ENCODE results near the gene NR5A2.

NR5A2 gene

DNA sequence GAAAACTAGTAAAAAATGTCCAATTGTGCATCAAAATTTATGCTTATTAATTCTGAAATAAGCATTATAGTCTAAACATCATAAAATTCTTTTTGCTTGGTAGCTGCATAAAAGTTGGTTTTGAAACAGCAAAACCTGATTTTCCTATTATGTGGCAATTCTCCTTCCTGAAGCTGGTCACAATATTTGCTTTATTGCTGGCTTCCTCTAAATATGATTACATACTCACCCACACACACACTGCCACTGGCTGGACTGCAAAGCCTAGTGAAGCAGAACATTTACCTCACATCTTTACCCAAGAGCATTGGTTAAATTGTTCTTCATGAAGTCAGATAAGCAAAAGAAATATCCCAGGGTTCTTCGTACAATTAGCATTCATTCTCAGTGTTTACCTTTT, 103.0 kb downstream of the NR5A2 start:
- DNase-seq = no peak

DNA sequence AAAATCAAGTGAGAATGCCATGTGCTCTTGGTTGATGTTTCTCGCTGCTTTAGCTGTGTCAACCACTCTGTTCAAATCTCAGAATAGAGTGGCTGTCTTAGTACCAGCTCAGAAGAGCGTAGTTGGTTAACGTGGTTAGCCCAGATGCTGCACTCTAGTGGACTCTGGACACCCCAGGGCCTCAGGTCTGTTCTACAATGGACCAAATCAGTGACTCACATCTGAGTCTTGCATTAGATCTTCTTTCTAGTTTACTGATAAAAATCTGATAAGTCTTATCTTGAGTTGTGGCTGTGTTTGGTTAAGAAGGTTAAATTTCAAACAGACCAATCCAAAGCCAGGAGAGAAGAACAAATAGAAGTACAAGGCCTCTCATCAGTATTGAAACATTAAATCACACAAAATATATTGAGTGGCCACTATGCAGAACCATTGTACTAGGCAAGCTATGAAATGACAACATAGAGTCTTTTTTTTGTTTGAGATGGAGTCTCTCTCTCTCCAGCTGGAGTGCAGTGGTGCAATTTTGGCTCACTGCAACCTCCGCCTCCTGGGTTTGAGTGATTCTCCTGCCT, 104.1 kb downstream of the NR5A2 start:
- DNase-seq = no peak

DNA sequence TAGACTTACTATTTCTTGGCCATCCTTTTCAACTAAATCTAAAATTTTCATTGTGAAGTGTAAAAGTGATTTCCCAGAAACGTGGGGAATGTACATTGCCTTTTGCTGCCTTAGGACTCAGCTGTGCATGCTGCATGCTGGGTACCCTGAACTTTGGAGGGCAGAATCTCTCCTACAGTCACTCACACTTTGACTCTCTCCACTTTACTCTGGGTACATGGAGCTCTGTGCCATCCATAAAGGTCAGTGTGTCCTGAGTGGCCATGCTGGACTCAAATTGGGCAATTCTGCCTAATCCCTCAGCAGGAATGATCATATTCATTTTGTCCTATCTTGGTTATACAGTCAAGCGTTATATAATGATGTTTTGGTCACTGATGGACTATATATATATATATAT, 105.6 kb downstream of the NR5A2 start:
- no peak for DNase-seq

DNA sequence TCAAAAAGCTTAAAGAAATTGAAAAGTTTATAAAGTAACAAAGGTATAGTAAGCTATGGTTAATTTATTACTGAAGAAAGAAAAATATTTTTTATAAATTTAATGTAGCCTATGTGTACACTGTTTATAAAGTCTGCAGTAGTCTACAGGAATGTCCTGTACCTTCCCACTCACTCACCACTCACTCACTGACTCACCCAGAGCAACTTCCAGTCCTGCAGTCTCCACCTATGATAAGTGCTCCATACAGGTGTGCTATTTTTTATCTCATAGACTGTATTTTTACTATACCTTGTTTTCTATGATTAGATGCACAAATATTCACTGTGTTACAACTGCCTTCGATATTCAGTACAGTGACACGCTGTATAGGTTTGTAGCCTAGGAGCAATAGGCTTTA, 106.6 kb downstream of the NR5A2 start:
- no peak for DNase-seq

DNA sequence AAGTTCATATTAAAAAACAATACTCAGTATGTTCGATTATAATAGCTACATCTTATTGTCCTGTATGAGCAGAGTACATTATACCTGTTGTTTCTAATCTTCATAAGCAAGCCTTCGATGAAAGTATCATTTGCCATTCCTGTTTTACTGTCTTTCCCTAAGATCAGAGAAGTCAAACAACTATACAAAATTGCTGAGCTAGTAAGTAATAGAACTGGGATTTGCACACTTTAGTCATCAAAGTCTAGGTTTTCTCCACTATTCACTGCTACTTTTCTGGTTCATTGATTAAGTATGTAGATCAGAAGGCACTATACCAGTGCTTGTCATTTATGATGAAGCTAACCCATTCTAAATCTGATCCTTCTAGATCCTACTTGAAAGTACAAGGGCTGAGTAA, 108.9 kb downstream of the NR5A2 start:
- no peak for DNase-seq

DNA sequence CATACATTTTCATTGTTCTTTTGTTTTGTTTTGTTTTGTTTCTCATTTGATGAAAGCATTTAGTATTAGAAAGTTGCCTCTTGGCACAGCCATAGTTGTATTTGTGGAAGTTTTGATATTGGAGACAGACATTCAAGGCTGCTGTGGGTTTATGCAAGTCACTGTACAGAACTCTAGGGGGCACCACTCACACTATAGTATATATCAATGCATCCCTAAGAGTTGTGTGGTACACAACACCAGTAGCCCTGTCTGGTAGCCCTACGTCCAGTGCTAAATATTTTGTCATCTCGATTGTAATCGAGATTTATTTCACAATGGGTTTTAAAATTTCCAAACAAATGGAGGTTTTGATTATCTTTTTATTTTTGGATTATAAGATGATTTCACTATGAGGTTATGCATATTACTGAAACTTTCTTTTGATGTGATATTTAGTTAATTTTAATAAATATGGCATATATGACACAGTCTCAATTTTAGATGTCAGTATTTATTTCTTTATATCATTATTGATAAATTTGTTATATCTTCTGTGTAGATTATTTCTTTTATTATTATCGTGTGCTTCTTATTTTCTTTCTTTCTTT, 112.2 kb downstream of the NR5A2 start:
- DNase-seq = no peak

DNA sequence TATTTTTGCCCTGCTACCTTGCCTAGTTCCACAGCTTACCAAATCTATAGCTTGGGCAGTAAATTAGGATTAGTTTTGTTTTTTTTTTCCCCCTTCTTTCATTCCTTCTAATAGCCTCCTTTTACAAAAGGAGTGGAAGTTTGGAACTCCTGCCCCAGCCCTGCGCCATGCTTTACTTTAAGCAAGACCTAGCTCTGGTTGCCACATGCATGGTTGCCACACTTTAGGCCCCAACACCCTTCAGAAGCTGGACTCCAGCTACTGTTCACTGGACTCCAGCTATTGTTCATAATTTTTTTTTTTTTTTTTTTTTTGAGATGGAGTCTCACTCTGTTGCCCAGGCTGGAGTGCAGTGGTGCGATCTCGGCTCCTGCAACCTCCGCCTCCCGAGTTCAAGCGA, 115.8 kb downstream of the NR5A2 start:
- DNase-seq = no peak

DNA sequence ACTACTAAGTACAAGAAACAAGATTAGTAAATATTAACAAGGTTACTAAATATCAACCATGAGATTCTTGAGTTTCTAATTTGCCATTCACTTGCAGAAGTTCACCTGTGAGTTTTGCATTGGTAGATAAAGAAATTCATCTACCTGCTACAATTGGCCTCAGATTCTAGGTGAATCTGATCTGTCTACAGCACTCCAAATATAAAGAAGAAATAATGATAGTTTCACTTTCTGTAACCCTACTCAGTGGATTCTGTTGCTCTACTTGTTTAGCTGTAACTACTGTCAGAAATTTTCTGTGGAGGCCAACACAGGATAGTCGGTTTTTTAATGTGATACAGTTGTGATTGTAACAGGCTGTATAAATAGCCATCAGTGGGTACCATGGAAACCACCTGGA, 118.6 kb downstream of the NR5A2 start:
- no peak for DNase-seq

DNA sequence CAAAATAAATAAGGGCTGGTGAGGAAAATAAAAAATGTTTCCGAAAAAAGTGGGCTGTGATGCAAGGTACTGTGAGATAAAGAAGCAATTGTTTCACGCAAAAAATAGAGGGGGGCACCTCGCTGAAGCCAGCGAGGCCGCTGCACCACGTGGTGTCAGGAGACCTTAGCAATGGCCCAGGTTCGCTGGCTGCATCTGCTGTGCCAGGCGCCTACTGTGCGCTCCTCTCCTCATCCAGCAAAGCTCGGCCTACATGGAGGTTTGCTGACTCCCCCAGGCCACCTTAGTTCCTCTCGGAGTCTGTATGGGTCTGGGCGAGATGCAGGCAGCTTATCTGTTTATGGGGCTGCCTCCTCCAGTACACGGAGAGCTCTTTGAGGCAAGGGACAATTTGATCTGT, 119.6 kb downstream of the NR5A2 start:
- no peak for DNase-seq

DNA sequence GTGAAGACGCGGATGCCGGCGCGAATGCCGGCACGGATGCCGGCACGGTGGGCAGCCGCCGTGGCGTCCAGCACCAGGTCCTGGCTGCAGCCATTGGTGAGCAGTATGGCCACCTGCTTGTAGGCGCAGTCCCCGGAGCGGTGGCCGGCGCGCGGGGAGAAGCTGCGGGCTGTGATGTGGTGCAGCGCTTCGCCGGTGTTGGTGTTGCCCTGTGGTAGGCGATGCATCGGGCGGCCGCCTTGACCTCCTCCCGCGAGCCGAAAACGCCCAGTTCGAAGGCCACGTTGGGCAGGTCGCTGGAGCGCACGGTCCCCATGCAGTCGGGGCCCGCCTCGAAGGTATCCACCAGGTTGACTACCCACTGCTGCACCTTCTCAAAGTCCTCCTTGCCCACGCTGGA, 120.2 kb downstream of the NR5A2 start:
- no peak for DNase-seq

DNA sequence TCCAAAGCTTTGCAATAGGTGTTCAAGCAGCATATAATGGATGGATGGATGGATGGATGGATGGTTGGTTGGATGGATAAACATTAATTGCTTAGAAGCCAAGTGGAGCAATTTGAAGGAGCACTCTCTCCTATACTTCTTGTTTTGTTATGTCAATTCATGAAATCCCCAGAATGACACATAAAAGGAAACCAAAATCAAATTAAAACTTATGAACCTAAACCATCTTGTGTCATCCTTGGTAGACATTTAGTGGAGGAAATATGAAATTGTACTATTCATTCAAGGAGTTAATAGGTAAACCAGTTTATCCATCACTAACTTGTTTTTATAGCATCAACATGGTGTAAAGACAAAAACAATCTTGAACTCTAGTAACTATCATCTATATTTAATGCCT, 122.5 kb downstream of the NR5A2 start:
- no peak for DNase-seq

DNA sequence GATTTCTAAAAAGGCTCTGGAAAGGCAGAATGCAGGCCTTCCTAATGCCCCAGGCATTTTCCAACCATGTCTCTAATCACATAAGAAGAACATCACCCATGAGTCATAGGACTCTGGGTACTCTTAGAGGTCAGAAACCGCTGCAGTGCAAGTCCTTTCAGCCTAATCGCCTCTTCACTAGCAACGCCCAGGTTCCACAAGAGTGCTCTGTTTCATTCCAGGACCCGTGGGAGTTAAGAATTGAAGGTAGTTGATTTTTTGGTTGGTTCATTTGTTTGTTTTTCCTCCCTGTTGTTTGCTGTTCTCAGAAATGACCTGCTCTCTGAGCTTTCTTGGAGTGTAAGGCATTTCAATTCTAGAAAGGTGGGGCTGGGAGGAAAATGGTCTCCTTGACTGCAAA, 123.2 kb downstream of the NR5A2 start:
- DNase-seq = no peak

DNA sequence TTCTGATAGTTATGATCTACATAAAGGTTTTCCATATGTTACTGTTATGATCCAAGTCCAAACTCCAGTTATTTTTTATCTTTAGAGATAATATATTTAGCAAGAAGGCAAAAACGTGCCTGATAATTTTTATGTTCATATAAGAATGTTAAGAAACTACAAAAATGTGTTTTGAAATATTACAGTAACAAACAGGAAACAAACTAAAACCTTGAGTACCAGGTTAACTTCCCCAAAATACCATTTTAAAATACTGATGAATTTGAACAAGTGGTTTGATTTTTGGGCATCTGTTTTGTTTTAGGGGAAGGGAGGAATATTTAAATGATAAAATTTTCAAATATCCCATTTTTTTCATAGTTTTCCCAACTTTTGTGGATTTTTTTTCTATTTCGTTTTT, 124.8 kb downstream of the NR5A2 start:
- no peak for DNase-seq

DNA sequence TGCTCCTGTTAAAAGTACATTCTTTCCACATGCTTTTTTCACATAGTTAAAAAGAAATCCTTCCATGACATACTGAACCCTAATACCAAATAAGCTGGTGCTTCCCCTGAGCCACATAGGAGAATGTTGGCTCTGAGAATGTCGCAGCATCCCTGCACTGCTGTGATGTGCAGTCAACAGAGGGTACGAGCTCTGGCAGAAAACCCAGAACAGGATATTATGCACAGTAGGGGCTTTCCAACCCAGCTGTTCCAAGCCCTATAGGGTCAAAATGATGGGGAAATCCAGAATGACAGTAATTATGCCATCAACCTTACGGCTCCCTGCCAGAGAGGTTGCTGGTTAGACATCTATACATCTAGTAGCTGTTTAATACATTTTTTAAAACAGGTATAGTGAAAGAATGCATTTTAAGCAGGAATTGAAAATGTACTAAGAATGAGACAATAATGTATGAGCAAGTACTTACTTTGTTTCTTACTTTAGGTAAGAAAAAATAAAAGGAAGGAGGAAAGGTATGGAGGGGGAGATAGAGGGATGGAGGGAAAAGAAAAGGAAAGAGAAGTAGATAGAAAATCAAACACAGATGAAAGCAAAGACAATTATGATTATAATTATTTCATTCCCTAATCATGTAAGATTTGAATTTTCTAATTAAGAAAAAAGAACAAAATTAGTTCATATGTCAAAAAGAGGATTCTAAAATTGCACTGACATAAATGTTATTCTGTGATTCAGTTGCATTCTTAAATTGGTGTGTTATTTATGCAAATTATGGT, 126.0 kb downstream of the NR5A2 start:
- DNase-seq = peak; percentile 69

DNA sequence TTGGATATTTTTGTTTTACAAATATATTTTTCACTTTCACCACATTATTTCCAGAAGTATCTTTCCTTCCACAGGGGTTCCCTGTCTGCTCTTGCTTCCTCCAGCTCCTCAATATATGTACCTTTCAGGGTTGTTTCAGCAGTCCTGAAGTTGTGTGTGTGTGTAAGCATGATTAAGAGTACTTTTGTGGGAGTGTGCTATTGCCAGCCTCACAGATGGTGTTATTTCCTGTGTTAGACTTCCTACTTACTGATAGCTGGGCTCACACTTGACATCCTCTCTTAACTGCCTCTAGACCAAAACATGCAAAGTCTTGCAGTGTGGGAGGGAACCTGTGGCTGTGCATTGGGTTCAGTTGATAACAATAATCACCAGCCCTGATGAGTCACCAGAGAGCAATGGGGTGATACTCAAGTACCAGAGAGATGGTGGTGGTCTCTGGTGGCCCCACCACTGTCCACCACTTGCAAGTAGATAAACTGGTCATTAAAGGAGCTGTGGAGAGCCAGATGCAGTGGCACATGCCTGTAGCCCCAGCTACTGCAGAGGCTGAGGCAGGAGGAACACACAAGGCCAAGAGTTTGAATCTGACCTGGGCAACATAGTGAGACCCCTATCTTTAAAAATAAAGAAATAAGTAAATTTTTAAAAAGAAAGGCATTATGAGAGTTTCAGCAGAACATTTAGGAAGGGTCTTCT, 126.7 kb downstream of the NR5A2 start:
- peak; percentile 5 for DNase-seq

DNA sequence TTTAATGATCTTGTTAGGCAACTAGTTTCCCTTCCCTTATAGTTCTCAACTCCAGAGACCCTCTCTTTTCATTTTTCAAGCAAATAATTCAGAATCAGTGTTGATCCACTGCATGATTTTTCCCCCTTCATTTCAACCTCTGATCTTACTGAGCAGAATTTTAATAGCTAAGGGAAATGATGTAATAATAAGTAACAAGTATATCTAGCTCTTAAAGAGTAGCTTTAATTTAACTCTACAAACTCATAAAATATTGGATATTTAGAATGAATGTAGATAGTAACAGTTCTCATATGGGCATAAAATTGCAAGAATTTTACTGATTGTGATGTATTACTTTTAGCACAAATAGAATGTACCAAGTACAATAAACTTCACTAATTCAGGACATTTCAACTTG, 130.2 kb downstream of the NR5A2 start:
- DNase-seq = no peak

DNA sequence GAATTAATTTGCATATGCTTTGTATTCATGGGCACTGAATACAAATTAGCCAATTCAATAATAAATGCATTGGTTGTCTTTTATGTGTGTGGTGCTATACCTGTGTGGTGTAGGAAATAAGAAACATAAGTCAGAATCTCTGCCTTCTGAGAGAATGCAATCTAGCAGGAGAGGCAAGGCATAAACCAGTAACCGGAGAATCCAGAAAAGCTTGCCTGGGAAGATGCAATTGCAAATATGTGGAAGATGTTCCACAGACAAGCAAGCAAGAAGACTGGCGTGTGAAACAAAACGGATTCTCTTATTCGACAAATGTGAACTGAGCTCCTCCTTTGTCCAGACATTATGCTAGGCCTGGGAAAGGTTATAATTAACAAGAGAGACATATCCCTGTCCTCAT, 134.3 kb downstream of the NR5A2 start:
- peak; percentile 51 for DNase-seq

DNA sequence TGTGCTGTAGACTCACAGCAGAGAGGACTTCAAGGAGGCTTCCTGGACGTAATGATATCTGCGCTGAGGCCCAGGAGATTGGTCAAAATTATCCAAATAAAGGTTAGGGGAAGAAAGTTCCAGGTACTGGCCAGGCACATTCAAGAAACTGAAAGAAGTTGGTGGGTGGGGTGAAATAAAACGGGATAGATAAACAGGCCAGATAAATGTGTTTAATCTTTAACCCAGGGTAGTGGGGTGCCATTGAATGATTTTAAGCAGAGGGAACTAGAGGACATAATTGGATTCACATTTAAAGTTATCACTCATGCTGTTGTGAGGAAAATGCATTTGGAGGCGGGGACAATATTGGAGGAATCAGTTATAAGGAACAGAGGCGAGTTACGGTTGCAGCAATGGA, 134.7 kb downstream of the NR5A2 start:
- peak; percentile 51 for DNase-seq

DNA sequence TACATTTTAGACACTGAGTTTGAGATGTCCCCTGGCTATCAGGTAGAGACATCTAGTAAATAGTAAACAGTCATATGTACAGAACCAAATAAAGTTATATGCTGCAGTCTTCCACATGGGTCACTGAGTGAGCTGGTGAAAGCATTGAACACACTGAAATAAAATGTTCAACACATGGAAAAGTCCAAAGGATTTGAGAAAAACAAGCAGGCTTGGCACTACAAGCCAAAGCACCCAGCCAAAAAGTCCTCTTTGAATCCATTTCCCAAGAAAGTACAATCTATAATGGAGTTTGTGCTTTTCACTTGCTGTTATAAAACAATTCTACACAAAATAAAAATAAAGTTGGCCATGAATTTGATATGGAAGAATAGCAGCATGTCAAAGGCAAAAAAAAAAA, 135.4 kb downstream of the NR5A2 start:
- DNase-seq = no peak

DNA sequence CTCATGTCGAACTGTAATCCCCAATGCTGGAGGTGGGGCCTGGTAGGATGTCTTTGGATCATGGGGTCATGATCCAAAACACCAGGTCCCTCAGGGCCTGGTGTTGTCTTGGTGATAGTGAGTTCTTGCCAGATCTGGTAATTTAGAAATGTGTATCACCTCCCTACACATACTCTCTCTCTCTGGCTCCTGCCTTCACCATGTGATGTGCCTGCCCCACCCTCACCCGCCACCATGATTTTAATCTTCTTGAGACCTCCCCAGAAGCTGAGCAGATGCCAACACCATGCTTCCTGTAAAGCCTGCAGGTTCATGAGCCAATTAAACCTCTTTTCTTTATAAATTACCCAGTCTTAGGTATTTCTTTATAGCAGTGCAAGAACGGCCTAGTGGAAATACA, 136.4 kb downstream of the NR5A2 start:
- DNase-seq = no peak

DNA sequence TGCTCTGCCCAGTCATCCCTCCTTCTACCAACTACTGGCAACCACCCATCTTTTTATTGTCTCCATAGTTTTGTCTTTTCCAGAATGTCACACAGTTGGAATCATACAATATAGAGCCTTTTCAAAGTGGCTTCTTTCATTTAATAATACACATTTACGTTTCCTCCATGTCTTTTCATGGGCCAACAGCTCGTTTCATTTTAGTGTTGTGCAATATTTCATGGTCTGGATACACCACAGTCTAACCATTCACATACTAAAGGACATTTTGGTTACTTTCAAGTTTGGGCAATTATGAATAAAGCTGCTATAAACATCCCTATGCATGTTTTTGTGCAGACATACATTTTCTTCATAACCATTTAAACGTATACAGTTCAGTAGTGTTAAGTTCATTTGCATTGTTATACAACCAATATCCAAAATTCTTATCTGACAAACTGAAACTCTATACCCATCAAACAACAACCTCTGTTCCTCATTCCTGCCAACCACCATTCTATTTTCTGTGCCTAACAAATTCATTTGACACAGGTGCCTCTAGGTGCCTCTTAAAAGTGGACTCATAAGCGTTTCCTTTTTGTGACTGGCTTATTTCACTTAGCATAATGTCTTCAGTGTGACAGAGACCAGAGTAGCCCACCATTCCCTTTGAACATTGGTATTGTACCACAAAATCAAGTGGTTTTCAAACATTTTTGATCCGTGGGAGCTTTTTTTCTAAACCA, 138.1 kb downstream of the NR5A2 start:
- no peak for DNase-seq

DNA sequence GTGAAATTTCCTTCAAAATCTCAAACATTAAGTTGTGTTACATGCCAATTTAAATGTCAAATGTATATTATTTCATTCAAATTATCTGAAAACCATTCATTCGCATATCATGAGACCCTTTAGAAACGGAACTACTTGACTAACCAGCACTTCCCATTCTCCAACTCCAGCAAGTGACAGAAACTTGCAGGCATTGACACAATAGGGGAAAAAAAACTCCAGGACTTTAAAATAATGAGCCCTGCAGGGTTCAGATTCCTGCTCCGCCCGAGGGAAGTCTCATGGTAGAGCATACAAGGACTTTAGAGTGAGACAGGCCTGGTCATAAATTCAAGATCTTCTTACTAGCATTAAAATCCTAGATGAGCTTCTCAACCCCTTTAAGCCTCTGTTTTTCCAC, 138.9 kb downstream of the NR5A2 start:
- no peak for DNase-seq

DNA sequence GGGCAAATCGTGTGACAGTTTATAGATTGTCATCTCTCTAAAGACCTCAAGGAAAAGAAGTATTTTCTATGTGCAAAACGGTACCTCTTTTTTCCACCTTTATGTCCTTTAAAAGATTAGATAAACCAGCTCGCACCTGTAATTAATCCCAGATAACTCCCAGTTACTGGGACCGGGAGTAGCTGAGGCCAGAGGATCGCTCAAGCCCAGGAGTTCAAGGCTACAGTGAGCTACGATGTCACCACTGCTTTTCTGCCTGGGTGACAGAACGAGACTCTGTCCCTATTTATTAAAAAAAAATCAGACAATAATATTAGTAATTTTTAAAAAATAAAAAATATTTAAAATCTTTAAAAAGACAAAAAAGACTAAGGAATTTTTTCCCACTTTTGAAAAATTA, 141.4 kb downstream of the NR5A2 start:
- no peak for DNase-seq
